IPS DF 19.7 (cell line): ENCODE results near the gene MMD.
"Not testable (repeated sequence)": the region's sequence is repeated elsewhere in the genome, so short reads cannot be mapped to it uniquely, and the experiment has no call there.

Source experiments
- DNase-seq: peaks from one replicate; pipeline ENCODE4 v3.0.0-alpha.2; 2013; ENCODE audit warnings: low read depth, low spot score

MMD gene

GRCh38 chr17:55420776-55421178, 858 bp downstream of the MMD start:
- no peak for DNase-seq

GRCh38 chr17:55420067-55420775, 1.4 kb downstream of the MMD start:
- no peak for DNase-seq

GRCh38 chr17:55418369-55419268, 3.0 kb downstream of the MMD start:
- DNase-seq: no peak

GRCh38 chr17:55417411-55418268, 4.0 kb downstream of the MMD start:
- DNase-seq: no peak

- no peak for DNase-seq
Measured at GRCh38 chr17:55416470-55417052, 5.1 kb downstream of the MMD start.

- no peak for DNase-seq
Measured at GRCh38 chr17:55416000-55416399, 5.6 kb downstream of the MMD start.

GRCh38 chr17:55414983-55415382, 6.7 kb downstream of the MMD start:
- no peak for DNase-seq

- DNase-seq: no peak
Measured at GRCh38 chr17:55413825-55414489, 7.7 kb downstream of the MMD start.

- no peak for DNase-seq
Measured at GRCh38 chr17:55411463-55411855, 10.2 kb downstream of the MMD start.

- no peak for DNase-seq
Measured at GRCh38 chr17:55410722-55411462, 10.7 kb downstream of the MMD start.

- DNase-seq: no peak
Measured at GRCh38 chr17:55409030-55409800, 12.4 kb downstream of the MMD start.

GRCh38 chr17:55407641-55408566, 13.7 kb downstream of the MMD start:
- DNase-seq: no peak

- DNase-seq: no peak
Measured at GRCh38 chr17:55405600-55405999, 16.0 kb downstream of the MMD start.

GRCh38 chr17:55404197-55404596, 17.4 kb downstream of the MMD start:
- not testable (repeated sequence) for DNase-seq

- no peak for DNase-seq
Measured at GRCh38 chr17:55402374-55402773, 19.3 kb downstream of the MMD start.

GRCh38 chr17:55398689-55399088, 22.9 kb downstream of the MMD start:
- DNase-seq: no peak

- no peak for DNase-seq
Measured at GRCh38 chr17:55395803-55396505, 25.7 kb downstream of the MMD start.
